ENCODE data around the gene GVQW3. TPM values are rescaled to one million over a fixed set of nuclear protein-coding genes. Genes with fewer than 3 reads are reported as not detected.

Gene GVQW3
- polyA plus RNA-seq, 6 donors from 2014 or later: 0.10 to 3.5 (median 0.86) TPM

DNA sequence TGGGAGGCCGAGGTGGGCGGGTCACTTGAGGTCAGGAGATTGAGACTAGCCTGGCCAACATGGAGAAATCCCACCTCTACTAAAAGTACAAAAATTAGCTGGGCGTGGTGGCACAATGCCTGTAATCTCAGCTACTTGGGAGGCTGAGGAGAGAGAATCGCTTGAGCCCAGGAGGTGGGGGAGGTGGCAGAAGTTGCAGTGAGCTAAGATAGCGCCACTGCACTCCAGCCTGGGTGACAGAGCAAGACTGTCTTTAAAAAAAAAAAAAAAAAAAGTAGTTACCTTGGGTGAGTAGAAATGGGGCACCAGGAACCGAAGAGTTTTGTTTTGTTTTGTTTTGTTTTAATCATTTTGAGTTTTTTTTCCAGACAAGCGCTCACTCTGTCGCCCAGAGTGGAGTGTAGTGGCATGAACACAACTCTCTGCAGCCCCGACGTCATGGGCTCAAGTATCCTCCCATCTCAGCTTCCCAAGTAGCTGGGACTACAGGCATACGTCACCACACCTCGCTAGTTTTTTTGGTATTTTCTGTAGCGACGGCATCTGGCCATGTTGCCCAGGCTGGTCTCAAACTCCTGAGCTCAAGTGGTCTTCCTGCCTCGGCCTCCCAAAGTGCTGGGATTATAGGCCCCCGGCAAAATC, 16.0 kb upstream of the GVQW3 start:
- DNase-seq: no peak
- H3K27me3 Mint-ChIP-seq: no peaks in the 10 kb centered on the region
- peaks cover 25 to 42% (median 36%) of the 10 kb centered on the region in 3 donors for H3K4me1 Mint-ChIP-seq
- H3K27ac Mint-ChIP-seq: peak overlapping the region in 2 of 6 donors; percentile 40 to 74
- ATAC-seq (ENCODE audit: low read depth in 2 of 2): no peak
- peaks cover under 1 to 11% of the 10 kb centered on the region in 2 donors for H3K36me3 Mint-ChIP-seq
- no peaks in the 10 kb centered on the region for H3K9me3 Mint-ChIP-seq
- no peak overlapping the region for H3K4me3 Mint-ChIP-seq

DNA sequence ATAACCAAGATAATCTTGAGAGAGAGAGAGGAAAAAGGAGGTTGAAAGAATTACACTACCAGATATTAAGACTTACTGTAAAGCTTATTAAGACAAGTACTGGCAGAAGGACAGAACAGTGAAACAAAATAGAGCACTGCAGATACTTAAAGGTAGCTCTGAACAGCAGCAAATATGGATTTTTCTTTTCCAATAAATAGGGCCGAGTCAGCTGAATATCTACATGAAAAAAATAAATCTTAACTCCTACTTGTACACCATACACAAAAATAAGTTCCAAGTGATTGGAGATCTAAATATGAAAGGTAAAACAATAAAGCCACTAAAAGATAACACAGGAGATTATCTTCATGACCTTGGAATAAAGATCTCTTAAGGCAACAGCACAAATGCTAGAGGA, 12.6 kb upstream of the GVQW3 start:
- no peak overlapping the region for H3K4me3 Mint-ChIP-seq
- peaks cover 0 to 4% of the 10 kb centered on the region in 2 donors for H3K36me3 Mint-ChIP-seq
- peaks cover 34 to 64% (median 48%) of the 10 kb centered on the region in 3 donors for H3K4me1 Mint-ChIP-seq
- H3K9me3 Mint-ChIP-seq: no peaks in the 10 kb centered on the region
- no peak for ATAC-seq (ENCODE audit: low read depth in 2 of 2)
- no peaks in the 10 kb centered on the region for H3K27me3 Mint-ChIP-seq
- peak overlapping the region in 1 of 6 donors; percentile 78 for H3K27ac Mint-ChIP-seq
- no peak for DNase-seq

DNA sequence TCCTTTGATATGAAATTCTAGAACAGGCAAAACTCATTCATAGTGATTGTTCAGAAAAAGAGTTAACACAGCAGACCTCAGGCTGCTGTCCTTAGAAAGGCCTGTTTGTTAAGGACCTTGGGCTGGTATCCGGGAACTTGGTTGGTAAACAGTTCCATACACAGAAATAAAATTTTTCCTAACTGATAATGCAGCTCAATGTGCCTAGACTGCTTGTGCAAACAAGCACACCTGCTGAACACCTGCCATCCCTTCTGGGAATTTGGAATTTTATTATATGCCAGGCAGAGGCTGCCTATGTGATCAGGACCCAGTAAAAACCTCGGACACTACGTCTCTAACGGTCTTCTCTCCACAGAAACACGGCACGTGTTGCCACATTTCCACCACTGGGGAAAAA, 11.7 kb upstream of the GVQW3 start:
- H3K27ac Mint-ChIP-seq: no peak overlapping the region
- ATAC-seq (ENCODE audit: low read depth in 2 of 2) (no peak), DNase-seq (no peak)
- H3K27me3 Mint-ChIP-seq: no peaks in the 10 kb centered on the region
- H3K36me3 Mint-ChIP-seq: peaks cover 0 to 4% of the 10 kb centered on the region in 2 donors
- peaks cover 34 to 70% (median 54%) of the 10 kb centered on the region in 3 donors for H3K4me1 Mint-ChIP-seq
- no peaks in the 10 kb centered on the region for H3K9me3 Mint-ChIP-seq
- no peak overlapping the region for H3K4me3 Mint-ChIP-seq

DNA sequence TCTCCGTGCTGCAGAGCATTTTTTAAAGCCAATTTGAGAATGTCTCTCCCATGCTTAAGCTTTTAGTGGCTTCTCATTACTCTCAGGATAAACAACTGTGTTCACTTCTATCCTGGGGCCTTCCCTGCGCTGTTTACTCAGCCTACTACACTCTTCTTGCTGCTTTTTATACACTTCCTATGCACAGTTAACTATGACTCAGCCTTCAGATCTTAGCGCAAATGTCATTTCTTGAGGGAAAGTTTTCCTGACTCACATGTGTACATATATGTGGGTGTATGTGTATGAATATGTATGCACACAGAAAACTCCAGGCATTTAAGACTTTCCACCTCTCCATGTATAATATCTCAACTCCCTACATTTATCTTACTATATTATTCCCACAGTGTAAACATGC, 10.0 kb upstream of the GVQW3 start:
- ATAC-seq (ENCODE audit: low read depth in 2 of 2) (no peak), DNase-seq (no peak)
- Mint-ChIP-seq H3K9me3 (no peaks in the 10 kb centered on the region), H3K4me3 (no peak overlapping the region), H3K4me1 (peaks cover 33 to 73% (median 59%) of the 10 kb centered on the region in 3 donors), H3K27me3 (no peaks in the 10 kb centered on the region), H3K27ac (peak overlapping the region in 1 of 6 donors; percentile 8), H3K36me3 (no peaks in the 10 kb centered on the region)

DNA sequence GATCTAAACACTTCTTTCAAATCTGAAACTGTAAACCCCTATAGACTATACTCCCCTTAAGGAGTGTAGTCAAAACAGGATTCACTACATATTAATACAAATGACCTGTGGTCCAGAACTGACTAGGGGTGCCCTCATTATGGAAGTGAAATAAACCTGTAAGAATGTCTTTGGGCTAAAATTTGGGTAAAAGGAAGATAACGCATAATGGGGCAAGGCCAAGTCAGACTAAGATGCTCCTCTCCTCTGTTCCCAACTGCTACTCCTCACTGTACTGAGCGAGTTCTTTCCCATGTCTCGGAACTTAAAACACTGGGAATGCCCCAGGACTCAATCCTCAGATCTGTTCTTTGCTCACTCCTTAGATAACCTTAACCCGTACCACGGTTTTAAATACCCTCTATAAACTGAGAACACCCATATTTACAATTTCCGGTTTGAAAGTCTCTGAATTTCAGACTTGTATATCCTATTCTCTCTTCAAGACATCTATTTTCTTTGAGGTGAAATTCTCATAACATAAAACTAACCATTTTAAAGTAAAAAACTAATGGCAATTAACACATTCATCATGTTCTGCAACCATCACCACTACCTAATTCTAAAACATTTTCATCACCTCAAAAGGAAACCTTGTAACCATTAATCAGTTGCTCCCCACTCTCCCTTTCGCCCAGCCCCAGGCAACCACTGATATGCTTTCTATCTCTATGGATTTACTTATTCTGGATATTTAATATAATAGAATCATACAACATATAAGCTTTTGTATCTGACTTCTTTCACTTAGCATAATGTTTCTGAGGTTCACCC, 4.2 kb upstream of the GVQW3 start:
- ATAC-seq (ENCODE audit: low read depth in 2 of 2): no peak
- no peak for DNase-seq
- no peaks in the 10 kb centered on the region for H3K36me3 Mint-ChIP-seq
- peak overlapping the region in 2 of 6 donors; percentile 18 to 69 for H3K27ac Mint-ChIP-seq
- no peaks in the 10 kb centered on the region for H3K9me3 Mint-ChIP-seq
- peaks cover 47 to 78% (median 64%) of the 10 kb centered on the region in 3 donors for H3K4me1 Mint-ChIP-seq
- H3K27me3 Mint-ChIP-seq: no peaks in the 10 kb centered on the region
- H3K4me3 Mint-ChIP-seq: peak overlapping the region in 2 of 8 donors; percentile 33 to 50

DNA sequence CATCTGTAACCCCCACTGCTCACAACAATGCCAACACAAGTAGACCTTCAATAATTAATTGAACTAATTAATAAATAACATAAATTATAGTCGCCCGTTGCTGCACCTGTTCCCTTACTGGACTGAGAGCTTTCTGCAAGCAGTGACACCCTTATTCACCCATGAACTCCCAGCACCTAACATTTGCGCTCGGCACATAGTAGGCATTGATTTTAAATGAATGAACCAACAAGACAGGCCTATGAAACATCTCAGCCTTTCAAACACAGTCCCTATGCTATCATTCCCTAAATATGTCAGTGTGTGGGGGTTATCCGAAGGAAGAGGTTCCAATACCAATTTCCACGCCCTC, 1.3 kb upstream of the GVQW3 start:
- ATAC-seq (ENCODE audit: low read depth in 2 of 2) (no peak), DNase-seq (no peak)
- H3K4me1 Mint-ChIP-seq: peaks cover 62 to 84% (median 79%) of the 10 kb centered on the region in 3 donors
- H3K9me3 Mint-ChIP-seq: no peaks in the 10 kb centered on the region
- no peaks in the 10 kb centered on the region for H3K27me3 Mint-ChIP-seq
- peak overlapping the region; percentile 65 to 98 (median 96) for H3K27ac Mint-ChIP-seq
- H3K36me3 Mint-ChIP-seq: no peaks in the 10 kb centered on the region
- H3K4me3 Mint-ChIP-seq: peak overlapping the region; percentile 90 to 97 (median 96)

DNA sequence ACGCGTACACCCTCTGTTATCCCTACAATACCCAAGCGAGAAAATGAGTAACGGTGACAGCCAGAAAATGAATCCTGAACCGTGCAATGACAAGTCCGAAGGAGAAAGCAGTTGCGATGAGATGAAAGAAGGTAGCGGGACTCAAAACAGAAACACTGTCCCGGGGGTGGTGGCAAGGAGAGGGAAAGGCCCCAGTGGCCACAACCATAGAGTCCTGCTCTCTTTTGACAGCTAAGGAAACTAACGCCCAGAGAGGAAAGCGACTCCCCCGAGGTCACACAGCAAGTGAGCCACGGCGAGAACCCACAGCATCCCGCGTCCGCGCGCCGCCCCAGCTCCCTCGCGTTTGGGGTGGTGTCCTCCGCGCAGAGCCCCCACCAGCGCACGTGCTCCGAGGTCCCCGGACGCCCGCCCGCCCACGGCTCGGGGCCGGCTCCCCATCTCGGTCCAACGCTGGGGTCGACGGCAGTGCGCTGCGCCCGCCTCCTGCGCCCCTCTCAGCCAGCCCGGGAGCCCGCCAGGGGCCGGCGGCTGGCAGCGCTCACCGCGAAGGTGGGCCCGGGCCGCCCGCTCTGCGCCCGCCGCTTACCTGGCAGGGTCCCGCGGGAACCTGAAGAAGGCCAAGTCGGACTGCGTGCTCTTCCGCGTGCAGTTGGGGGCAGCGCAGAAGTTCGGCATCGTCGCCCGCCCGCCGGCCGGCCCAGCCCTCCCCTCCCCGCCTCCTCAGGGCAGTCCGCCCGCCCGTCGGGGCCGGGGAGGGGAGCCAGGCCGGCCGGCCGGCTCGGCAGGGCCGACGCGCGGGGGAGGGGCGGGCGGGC, 755 bp upstream of the GVQW3 start:
- no peaks in the 10 kb centered on the region for H3K36me3 Mint-ChIP-seq
- H3K4me3 Mint-ChIP-seq: peak overlapping the region; percentile 90 to 97 (median 96)
- peak; percentile 36 to 46 for ATAC-seq (ENCODE audit: low read depth in 2 of 2)
- no peak for DNase-seq
- H3K27me3 Mint-ChIP-seq: no peaks in the 10 kb centered on the region
- H3K27ac Mint-ChIP-seq: peak overlapping the region; percentile 65 to 98 (median 96)
- H3K9me3 Mint-ChIP-seq: no peaks in the 10 kb centered on the region
- peaks cover 64 to 80% (median 77%) of the 10 kb centered on the region in 3 donors for H3K4me1 Mint-ChIP-seq

DNA sequence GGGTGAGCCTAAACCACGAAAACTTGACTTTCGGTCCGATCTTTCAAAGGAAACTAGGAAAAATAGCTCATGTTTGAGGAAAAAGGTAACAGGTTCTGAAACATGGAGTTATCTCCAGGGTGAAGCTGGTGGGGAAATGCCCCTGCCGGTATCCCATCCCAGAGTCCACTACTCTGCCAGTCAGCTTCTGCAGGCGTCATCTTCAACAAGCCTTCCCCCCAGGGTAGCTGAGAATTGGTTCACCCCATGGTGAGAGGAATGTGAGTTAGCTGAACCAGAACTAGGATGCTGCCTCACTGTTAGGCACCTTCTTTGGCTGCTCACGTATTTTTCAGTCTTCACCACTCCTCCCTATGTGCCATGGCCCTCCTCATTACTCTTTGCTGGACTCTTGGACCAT, 1.1 kb downstream of the GVQW3 start:
- DNase-seq (no peak), ATAC-seq (ENCODE audit: low read depth in 2 of 2) (no peak)
- Mint-ChIP-seq H3K27me3 (no peaks in the 10 kb centered on the region), H3K4me3 (peak overlapping the region; percentile 54 to 98 (median 94)), H3K4me1 (peaks cover 58 to 66% (median 64%) of the 10 kb centered on the region in 3 donors), H3K36me3 (no peaks in the 10 kb centered on the region), H3K27ac (peak overlapping the region in 1 of 6 donors; percentile 64), H3K9me3 (no peaks in the 10 kb centered on the region)

DNA sequence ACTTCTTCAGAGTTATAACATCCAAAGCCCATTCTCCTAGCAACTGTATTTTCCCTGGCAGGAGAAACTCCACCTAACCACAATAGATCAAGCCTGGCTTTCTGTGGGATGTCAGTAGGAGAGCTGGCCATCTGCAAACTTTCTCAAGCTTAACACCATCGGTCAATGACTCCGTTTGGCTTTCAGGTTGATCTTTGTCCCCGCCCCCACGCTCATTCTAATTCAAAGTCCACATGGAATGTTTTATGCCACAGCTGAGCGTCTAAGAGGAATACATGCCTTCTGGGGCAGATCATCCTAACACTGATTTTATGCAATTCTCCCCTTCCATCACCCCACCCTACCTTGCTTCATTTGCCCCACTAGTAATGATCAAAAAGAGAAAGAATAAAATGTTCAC, 4.8 kb downstream of the GVQW3 start:
- Mint-ChIP-seq H3K36me3 (no peaks in the 10 kb centered on the region), H3K9me3 (no peaks in the 10 kb centered on the region), H3K4me3 (peak overlapping the region in 1 of 8 donors; percentile 20), H3K27ac (peak overlapping the region in 1 of 6 donors; percentile 55), H3K4me1 (peaks cover 34 to 43% (median 35%) of the 10 kb centered on the region in 3 donors), H3K27me3 (no peaks in the 10 kb centered on the region)
- DNase-seq: no peak
- no peak for ATAC-seq (ENCODE audit: low read depth in 2 of 2)

DNA sequence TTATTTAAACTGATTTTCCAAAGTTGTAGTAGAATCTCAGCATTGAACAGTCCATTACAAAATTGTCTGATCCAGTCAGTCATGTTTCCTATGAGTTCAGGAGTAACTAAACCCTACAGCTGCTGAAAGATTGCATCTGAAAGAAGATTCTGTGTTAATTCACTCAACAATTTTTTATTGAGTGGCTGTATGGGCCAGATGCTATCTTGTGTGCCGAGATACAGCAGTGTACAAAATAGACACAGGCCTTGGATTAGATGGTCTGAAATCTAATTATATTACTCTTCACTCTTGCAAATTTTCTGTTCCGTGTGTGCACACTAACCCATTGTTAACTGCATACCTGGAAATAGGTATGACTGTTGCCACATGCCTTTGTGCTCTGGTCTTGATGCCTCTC, 7.3 kb downstream of the GVQW3 start:
- Mint-ChIP-seq H3K36me3 (no peaks in the 10 kb centered on the region), H3K27ac (no peak overlapping the region), H3K4me3 (no peak overlapping the region), H3K4me1 (peaks cover 20 to 30% (median 23%) of the 10 kb centered on the region in 3 donors), H3K9me3 (no peaks in the 10 kb centered on the region), H3K27me3 (no peaks in the 10 kb centered on the region)
- no peak for DNase-seq
- ATAC-seq (ENCODE audit: low read depth in 2 of 2): no peak

DNA sequence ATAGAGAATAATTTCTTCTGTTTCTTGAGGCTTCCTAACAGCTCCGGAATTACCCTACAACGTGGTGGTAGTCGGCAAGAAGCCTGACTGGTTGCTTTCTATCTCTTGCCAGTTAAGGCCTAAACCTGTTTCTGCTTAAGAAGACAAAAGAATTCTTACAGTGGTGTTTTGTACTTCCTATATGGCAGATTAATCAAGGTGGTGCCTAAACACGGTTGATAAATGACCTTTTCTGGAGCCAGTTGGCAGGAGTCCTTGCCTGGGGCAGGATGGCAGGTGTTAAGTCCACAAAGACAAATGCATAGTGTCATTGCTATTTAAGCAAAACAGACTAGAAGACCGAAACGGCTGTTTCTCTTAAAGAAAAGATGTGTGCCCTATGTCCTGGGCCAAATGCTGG, 9.9 kb downstream of the GVQW3 start:
- Mint-ChIP-seq H3K36me3 (no peaks in the 10 kb centered on the region), H3K4me1 (peaks cover 7 to 17% (median 10%) of the 10 kb centered on the region in 3 donors), H3K27me3 (no peaks in the 10 kb centered on the region), H3K4me3 (no peak overlapping the region), H3K27ac (peak overlapping the region in 3 of 6 donors; percentile 35 to 57 (median 52)), H3K9me3 (peaks cover 0 to 3% (median 0%) of the 10 kb centered on the region in 7 donors)
- ATAC-seq (ENCODE audit: low read depth in 2 of 2) (no peak), DNase-seq (no peak)

DNA sequence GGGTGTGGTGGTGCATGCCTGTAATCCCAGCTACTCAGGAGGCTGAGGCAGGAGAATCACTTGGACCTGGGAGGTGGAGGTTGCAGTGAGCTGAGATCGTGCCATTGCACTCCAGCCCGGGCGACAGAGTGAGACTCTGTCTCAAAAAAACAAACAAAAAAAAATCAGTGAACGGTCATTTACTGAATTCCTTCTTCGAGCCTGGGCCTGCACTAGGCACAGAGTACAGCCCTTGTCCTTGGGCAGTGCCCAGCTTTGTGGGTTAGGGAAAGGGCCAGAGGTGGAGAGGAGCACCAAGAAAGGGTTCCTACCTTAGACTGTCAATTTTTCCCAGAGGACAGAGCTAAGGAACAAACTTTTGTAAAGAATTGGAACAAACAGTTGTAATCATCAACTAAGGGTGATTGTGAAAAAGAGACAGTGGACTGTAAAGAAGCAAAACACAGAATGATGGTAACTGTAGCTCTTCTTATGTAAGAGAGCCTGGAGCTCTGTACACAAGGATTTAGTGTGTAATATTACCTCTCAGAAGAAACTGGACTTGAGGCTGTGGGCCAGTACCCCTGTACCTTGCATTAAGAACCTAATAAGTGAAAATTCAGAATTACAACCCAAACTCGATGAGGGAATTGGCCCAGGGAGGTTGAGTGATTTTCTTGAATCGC, 10.8 kb downstream of the GVQW3 start:
- peak overlapping the region in 2 of 6 donors; percentile 35 to 45 for H3K27ac Mint-ChIP-seq
- ATAC-seq (ENCODE audit: low read depth in 2 of 2) (no peak), DNase-seq (no peak)
- H3K4me3 Mint-ChIP-seq: peak overlapping the region in 1 of 8 donors; percentile 15
- H3K27me3 Mint-ChIP-seq: no peaks in the 10 kb centered on the region
- H3K9me3 Mint-ChIP-seq: peaks cover 0 to 3% (median 0%) of the 10 kb centered on the region in 7 donors
- H3K4me1 Mint-ChIP-seq: peaks cover 7 to 17% (median 10%) of the 10 kb centered on the region in 3 donors
- H3K36me3 Mint-ChIP-seq: no peaks in the 10 kb centered on the region

DNA sequence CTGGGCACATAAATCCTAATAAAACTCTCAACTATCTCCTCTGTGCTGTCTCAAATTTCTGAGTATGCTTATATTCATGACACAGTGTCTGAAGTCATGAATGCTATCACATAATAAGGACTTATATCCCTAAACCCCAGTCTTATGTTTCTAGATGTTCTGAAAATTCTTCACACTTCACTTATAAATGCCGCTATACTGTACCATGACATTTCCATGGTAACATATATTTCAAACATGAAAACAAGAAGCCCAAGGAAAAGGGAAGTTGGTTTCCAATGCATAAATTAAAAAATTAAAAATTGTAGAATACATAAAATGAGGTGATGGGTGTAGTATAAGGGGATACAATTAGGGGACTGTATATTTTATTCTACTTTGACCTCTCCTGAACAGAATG, 11.7 kb downstream of the GVQW3 start:
- peak overlapping the region in 2 of 6 donors; percentile 53 to 64 for H3K27ac Mint-ChIP-seq
- no peak overlapping the region for H3K4me3 Mint-ChIP-seq

More for the DNA sequence above, 11.7 kb downstream of the GVQW3 start:
- H3K27me3 Mint-ChIP-seq: no peaks in the 10 kb centered on the region
- H3K4me1 Mint-ChIP-seq: peaks cover 7 to 17% (median 10%) of the 10 kb centered on the region in 3 donors
- peak; percentile 17 for DNase-seq
- ATAC-seq (ENCODE audit: low read depth in 2 of 2): peak; percentile 82 to 83
- no peaks in the 10 kb centered on the region for H3K36me3 Mint-ChIP-seq
- H3K9me3 Mint-ChIP-seq: peaks cover 0 to 3% (median 0%) of the 10 kb centered on the region in 7 donors

All from naive B cell (primary cell).